Activated T-cell treated with anti-CD3 and anti-CD28 coated beads for 4 hours (primary cell): ENCODE results near the gene NPAP1.
"Not testable (repeated sequence)": the region's sequence is repeated elsewhere in the genome, so short reads cannot be mapped to it uniquely, and the experiment has no call there.

Experiments used
- DNase-seq: peaks from one replicate; pipeline ENCODE4 v3.0.0-alpha.2; 2020

The NPAP1 gene, protein sequence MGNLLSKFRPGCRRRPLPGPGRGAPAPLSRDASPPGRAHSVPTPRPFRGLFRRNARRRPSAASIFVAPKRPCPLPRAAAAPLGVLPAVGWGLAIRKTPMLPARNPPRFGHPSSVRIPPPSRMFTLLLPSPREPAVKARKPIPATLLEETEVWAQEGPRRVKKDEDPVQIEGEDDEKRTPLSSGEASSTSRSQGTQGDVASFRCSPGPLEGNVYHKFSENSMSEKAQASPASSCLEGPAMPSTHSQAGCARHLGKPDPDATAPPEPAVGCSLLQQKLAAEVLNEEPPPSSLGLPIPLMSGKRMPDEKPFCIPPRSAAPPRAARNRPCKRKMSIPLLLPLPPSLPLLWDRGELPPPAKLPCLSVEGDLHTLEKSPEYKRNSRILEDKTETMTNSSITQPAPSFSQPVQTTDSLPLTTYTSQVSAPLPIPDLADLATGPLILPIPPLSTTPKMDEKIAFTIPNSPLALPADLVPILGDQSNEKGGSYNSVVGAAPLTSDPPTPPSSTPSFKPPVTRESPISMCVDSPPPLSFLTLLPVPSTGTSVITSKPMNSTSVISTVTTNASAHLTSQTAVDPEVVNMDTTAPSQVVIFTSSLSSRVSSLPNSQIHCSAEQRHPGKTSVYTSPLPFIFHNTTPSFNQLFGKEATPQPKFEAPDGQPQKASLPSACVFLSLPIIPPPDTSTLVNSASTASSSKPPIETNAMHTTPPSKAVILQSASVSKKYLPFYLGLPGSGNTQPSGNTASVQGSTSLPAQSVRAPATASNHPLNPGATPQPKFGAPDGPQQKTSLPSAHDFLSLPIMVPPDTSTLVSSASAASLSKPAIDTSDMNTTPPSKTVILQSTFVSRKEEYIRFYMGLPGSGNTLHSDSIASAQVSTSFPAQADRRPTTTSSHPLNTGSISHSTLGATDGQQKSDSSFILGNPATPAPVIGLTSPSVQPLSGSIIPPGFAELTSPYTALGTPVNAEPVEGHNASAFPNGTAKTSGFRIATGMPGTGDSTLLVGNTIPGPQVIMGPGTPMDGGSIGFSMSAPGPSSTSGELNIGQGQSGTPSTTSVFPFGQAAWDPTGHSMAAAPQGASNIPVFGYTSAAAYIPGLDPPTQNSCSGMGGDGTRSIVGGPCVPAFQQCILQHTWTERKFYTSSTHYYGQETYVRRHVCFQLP

DNA sequence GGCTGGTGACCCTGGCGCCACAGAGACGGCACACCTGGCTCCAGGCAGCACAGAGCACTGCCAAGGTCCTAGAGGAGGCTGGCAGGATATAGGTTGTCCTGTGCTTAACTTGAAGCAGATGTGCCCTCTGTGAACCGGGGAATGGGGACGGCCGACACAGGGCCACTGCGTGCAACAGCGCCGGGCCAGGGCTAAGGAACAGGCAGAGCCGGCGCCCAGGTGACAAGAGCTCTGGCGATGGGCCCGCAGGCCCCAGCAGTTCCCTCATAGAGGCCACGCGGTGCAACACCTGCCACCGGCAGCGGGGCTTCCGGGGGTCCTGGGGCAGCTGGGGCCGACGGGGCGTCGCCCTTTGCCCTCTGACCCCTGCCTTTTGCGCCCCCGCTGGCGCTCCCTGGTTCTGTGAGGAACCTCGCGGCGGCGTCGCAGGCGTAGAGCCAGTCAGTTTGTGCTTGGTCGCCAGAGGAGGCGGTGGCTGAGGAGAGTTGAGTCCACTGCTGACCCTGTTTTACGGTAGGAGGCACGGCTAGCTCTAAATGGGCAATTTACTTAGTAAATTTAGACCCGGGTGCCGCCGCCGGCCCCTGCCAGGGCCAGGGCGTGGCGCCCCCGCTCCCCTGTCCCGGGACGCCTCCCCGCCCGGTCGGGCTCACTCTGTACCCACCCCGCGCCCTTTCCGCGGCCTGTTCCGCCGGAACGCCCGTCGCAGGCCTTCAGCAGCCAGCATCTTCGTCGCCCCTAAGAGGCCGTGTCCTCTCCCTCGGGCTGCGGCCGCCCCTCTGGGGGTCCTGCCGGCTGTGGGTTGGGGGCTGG is at the start of gene NPAP1:
Gene NPAP1, plus strand, starts transcription at position 444 of the 813 bp plus-strand sequence. Its CDS starts 93 bp downstream, at position 537.
- DNase-seq: no peak

DNA sequence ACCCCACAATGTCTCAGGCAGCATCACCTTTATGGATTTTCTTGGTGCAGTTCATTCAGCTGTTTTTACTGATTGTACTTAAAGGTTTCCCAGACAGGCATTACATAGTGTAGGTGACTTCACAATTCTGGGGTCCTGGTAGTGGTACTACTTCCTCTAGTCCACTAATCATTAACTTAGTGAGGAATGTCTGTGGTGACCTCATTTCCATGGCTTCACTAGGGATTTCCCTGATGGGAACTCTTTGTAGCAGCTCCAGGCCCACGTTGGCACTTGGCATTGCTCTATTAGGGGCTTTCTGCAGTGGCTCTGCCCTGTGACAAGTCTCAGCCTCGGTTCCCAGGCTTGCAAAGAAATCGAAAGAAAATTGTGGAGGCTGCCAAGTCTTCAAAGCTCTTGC is 48.1 kb upstream of the NPAP1 start:
- no peak for DNase-seq

DNA sequence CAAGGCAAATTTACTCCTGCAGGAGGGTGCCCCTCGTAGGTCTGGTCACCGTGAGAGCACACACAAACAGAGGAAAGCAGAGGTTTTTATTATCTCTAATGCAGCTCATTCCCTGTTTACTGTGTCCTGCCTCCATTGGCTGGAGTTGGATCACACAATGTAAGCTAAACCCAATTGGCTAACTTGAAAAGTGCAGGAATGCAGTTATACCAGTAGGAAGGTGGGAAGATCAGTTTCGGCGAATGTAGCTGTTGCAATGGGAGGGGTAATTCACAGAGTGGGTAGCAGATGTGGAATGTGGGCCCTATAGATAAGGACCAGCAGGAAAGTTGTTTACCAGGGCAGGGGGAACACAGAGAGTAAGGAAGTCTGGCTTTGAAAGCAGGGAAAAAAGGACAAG is 42.5 kb upstream of the NPAP1 start:
- no peak for DNase-seq

DNA sequence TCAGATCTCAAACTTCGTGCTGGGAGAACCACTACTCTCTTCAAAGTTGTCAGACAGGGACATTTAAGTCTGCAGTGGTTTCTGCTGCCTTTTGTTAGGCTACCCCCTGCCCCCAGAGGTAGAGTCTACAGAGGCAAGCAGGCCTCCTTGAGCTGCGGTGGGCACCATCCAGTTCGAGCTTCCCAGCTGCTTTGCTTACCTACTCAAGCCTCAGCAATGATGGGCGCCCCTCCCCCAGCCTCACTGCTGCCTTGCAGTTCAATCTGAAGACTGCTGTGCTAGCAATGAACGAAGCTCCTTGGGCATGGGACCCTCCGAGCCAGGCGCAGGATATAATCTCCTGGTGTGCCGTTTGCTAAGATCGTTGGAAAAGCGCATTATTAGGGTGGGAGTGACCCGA is 36.2 kb upstream of the NPAP1 start:
- DNase-seq: not testable (repeated sequence)

DNA sequence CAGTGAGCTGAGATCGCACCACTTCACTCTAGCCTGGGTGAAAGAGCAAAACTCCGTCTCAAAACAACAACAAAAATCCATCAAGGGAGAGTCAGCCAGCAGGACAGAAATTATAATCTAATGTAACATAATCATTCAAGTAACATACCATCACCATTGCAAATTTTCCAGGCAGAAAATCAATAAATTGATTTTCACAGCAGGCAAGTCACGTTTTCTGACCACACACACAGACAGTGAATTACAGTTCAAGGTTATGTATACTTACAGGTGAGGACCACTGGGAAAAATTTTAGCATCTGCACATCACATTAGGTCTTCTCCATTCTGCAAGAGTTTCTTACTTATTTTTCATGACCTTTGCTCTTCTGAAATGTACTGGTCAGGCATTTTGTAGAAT is 29.9 kb upstream of the NPAP1 start:
- DNase-seq: no peak

DNA sequence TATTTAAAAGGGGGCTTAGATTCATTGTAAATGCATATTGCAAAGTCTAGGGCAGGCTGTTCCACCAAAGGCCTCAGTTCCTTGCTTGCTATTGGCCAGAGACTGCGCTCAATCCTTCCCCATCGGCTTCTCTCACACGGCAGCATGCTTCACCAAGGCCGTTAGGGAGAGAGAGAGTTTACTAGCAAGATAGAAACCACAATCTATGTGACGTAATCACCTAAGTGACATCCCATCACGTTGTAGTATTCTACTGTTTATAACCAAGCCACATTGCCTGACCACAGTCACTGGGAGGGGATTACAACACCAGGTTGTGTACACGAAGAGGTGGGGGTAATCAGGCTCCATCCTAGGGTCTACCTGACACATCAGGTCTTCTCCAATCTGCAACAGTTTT is 16.0 kb upstream of the NPAP1 start:
- DNase-seq: no peak

DNA sequence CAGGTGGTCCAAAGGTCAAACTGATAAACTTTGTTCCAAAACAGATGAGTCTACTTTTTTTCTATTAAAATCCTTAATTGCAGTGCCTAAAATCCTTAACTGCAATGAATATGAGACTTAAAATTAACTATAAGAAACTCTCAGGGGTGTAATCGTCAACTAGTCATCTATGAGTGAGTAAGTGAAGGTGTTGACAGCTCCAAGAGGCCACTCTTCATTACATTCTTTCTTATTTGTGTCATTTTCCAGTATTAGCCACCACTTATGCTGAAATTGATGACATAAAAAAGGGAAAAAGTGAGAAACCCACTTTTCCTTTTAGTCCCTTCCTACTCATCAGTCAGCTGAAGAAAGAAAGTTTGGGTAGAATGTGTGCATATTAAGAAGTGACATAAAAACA is 12.6 kb upstream of the NPAP1 start:
- no peak for DNase-seq

DNA sequence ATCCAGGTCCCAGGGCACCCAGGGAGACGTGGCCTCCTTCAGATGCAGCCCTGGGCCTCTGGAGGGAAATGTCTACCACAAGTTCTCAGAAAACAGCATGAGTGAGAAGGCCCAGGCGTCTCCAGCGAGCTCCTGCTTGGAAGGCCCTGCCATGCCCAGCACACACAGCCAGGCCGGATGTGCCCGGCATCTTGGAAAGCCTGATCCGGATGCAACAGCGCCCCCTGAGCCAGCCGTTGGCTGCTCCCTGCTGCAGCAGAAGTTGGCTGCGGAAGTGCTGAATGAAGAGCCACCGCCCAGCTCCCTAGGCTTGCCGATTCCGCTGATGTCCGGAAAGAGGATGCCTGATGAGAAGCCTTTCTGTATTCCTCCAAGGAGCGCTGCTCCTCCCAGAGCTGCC is 856 bp downstream of the NPAP1 start:
- DNase-seq: no peak

DNA sequence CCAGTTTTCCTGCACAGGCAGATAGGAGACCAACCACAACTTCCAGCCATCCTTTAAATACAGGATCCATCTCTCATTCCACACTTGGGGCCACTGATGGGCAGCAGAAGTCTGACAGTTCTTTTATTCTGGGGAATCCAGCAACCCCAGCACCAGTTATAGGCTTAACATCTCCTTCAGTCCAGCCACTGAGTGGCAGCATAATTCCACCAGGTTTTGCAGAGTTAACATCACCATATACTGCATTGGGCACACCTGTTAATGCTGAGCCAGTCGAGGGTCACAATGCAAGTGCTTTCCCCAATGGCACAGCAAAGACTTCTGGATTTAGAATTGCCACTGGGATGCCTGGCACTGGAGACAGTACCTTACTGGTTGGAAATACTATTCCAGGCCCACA is 2.9 kb downstream of the NPAP1 start:
- no peak for DNase-seq

DNA sequence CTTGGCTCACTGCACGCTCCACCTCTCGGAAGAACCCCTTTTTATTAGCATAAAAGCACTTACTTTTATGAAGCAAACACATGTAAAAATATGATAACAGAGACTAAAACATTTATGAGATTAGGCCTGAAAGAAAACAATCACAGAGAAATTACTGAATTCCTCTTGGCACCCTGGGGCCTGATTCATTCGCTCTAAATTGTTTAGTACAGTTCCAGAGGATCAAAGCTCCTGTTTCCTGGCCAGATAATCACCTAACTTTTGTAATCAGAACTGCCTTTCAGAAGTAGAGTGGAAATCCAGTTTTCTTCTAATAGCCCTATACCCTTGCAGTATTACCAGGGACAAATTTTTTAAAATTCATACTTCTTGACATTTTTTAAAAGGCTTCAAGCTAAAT is 6.4 kb downstream of the NPAP1 start:
- no peak for DNase-seq

DNA sequence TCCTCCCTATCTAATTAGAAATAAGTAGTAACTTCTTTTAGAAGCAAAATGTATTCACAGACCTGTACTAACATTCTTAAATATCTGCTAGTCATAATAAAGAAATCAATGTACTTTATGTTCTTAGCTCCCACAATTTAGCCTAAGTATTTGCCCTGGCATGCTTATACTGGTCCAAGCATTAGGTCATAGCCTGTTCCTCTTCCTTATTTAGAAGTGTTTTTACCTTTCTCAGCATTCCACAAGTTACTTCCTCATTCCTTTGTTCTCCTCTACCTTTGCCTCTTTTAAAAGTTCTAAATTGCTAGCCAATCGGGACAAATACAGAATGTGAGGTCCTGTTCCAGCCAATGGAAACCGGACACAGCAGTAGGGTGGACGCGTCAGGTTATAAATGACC is 7.3 kb downstream of the NPAP1 start:
- not testable (repeated sequence) for DNase-seq

DNA sequence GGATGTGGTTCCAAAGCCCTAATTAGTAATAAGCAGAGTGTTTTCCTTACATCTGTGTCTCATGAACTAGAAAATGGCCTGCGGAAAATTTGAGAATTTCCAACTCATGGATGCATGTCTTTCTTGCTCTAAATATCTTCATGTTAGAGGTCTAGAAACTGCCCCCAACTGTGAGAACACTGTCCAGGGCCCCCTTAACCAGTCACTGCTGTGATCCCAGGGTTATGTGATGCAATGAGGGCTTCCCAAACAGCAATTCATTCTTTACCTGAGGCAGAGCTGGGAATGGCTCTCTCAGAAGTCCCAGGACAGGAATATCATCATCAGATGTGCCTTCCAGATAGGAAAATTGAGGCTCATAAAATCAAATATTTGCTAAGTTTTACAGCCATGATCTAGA is 8.2 kb downstream of the NPAP1 start:
- DNase-seq: no peak

DNA sequence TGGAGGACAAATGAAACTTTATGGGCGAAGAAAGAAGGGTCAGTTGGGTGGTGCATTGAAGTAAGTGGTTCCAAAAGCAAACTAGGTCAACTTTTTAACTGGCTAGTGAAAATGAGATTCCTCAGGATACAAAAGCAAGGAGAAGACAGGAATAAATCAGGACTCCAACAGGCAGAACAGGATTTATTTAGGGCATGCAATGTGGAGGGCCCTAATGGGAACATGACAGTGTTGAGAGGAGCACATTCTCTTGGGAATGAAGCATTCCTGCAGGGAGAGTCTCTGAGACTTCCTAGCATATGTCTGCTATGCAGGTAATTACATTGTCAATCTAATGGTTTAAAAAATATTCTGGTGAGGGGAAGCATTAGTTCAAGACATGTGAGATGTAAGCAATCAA is 8.7 kb downstream of the NPAP1 start:
- DNase-seq: no peak

DNA sequence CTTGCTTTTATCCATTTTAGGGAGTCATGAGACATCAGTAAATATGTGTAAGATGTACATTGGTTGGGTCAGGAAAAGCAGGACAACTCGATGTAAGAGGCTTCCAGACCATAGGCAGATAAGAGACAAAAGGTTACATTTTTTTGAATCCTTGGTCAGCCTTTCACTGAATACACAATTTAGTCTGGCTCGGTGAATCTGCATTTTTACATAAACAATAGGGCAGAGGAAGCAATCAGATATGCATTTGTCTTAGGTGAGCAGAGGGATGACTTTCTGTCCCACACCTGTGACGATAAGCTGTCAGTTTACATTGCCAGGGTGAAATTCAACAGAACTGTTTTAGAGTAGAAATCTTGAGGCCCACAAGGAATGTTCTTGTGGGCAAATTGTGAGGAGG is 20.6 kb downstream of the NPAP1 start:
- DNase-seq: no peak

DNA sequence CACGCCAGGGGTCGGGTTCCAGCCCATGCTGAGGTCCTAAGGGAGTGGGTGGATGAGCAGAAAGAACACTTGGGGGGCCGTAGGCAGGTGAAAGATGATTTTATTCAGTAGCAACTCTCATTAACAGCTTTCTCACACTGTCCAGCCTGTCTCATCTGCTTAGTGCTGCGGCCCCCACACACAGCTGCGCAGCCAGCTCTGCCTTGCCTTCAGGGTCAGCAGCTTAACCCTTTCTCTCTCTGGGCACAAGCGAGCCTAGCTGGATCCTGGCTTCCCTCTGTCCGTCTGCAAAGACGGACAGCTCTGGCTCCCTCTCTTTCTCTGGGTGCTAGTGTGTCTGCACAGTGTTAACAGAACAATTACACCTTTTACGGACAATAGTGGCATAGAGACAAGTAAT is 21.3 kb downstream of the NPAP1 start:
- no peak for DNase-seq

DNA sequence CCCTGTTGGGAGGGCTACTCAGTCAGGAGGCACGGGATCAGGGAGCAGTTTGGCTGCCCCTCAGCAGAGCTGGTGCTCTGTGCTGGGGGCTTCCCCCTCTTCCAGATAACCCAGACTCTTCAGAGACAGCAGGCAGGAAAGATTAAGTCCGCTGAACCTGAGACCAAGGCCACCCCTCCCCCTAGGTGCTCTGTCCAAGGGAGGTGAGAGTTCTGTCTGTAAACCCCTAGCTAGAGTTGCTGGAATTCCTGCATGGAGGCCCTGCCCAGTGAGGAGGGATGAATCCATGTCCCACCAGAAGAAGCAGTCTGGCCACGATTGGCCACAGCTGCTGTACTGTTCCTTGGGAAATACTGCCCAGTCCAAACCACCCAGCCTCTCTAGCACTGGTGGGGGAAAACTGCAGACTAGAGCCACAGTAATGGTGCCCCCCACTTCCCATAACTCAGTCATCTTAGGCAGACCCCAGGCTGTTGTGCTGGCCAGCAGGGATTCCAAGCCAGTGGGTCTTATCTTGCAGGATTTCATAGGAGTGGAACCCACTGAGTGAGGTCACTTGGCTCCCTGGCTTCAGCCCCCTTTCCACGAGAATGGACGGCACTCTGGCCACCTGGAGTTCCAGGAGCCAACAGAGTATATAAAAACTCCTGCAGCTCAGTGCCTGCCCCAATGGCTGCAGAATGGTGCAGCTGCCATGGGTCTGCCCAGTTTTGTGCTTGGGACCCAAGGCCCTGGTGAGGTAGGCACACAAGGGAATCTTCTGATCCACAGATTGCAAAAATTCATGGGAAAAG is 42.9 kb downstream of the NPAP1 start:
- DNase-seq: no peak

DNA sequence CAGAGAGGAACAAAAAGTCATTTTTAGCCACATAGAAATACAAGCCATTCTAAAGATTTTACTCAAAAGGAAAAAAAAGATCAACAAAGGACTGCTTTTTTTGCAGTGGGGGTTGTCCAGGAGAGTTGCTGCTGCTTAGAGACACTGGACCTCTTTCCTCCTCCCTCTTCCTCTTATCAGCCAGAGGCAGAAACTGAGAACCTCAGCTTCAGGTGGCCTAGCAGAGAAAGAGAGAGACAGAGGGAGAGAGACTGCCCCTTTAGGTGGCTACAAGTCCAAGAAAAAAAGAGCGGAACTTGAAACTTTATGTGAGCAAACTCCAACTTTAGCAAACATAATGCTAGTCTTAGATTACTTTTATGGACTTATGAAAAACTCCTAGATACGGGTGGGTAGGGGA is 54.2 kb downstream of the NPAP1 start:
- DNase-seq: no peak
